Activated CD4-positive, CD25-positive, alpha-beta regulatory T cell treated with anti-CD3 and anti-CD28 coated beads, Interleukin-2, amount 50 U/mL, for 16 hours (primary cell): ENCODE results near the gene SPATA13.
"Not testable (repeated sequence)": the region's sequence is repeated elsewhere in the genome, so short reads cannot be mapped to it uniquely, and the experiment has no call there.

Source experiments
- DNase-seq: peaks from one replicate; pipeline ENCODE4 v3.0.0-alpha.2; 2020; ENCODE audit warnings: low read depth, low spot score

The SPATA13 gene

DNA sequence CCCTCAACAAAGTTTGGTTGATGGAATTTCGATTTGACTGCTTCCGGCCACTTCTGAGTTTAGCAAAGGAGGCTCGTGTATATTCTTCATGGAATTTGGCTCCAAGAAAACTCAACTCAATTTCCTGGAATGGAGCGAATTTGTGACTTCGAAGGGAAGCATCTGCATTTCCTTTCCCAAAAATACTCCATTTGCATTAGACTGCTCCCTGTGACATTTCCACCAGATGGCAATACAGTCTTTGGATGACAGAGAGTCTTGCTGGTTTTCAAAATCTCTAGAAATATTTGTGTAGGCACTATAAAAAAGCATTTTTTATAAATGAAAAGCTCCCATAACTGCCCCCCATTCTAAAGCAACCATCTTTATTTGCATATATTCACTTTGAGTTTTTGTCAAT lies 152.9 kb downstream of the SPATA13 start:
- no peak for DNase-seq

DNA sequence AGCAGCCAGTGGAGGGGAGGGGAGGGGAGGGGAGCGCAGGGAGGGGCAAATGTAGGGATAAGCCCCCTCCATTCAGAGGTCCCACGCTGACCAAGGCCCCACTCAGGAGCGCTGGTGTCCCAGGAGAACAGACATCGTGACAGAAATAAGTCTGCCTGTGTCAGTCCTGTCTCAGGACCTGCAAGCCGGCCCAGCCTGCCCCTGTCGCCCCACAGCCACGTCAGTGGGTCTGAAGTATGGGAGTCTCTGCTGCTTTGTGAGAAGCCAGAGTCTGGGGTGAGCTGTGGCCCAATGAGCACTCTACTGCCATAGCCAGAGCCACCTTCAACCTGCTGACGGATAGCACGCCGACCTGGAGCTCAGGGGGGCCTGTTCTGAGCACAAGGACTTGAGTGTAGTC lies 157.3 kb downstream of the SPATA13 start:
- not testable (repeated sequence) for DNase-seq

DNA sequence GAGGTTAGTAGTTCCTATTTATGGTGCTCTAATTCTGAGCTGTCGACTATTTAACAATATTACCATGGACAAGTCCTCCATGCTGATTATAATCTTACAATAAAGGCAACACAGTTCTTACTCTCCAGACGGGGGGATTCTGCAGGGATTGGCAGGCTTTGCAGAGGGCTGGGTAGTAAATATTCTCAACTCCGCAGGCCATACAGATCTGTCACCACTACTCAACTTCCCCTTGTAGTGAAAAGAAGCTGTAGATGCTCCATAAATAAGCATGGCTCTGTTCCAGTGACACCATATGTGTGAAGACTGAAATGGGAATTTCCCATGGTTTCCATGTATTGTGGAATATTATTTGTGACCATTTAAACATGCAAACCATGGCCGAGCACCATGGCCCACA lies 158.4 kb downstream of the SPATA13 start:
- not testable (repeated sequence) for DNase-seq

DNA sequence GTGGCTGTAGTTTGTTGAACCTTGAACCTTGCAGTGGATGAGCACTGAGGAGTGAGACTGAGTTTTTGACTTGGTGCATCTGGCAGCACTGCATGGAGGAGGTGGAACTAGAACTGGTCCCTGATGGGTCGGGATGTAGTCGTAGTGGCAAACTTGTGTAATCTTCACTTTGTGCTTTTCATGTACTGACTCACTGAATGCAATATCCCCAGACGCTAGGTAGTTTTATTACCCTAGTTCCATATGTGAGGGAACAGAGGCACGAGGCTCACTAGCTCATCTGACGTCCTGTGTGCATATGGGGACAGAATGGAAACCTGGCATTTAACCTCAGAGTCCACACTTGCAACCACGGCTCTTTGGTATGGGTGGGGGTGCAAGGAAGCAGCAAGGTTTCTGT lies 159.1 kb downstream of the SPATA13 start:
- DNase-seq, result not testable (repeated sequence)

DNA sequence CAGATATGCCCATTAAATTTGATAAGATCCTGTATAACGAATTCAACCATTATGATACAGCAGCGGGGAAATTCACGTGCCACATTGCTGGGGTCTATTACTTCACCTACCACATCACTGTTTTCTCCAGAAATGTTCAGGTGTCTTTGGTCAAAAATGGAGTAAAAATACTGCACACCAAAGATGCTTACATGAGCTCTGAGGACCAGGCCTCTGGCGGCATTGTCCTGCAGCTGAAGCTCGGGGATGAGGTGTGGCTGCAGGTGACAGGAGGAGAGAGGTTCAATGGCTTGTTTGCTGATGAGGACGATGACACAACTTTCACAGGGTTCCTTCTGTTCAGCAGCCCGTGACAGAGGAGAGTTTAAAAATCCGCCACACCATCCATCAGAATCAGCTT lies 160.9 kb downstream of the SPATA13 start:
- DNase-seq, result not testable (repeated sequence)

DNA sequence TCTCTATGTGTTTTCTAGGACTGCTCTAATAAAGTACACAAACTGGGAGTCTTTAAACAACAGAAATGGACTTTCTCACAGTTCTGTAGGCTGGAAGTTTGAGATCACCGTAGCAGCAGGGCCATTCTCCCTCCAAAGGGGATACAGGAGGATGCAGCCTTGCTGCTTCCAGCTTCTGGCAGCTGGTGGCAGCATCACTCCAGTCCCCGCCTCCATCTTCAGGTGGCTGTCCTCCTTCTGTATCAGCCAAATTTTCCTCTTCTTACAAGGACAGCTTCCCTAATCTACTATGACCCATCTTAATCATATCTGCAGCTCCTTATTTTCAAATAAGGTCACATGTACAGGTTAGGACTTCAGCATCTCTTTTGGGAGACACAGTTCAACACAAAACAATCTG lies 161.9 kb downstream of the SPATA13 start:
- not testable (repeated sequence) for DNase-seq

DNA sequence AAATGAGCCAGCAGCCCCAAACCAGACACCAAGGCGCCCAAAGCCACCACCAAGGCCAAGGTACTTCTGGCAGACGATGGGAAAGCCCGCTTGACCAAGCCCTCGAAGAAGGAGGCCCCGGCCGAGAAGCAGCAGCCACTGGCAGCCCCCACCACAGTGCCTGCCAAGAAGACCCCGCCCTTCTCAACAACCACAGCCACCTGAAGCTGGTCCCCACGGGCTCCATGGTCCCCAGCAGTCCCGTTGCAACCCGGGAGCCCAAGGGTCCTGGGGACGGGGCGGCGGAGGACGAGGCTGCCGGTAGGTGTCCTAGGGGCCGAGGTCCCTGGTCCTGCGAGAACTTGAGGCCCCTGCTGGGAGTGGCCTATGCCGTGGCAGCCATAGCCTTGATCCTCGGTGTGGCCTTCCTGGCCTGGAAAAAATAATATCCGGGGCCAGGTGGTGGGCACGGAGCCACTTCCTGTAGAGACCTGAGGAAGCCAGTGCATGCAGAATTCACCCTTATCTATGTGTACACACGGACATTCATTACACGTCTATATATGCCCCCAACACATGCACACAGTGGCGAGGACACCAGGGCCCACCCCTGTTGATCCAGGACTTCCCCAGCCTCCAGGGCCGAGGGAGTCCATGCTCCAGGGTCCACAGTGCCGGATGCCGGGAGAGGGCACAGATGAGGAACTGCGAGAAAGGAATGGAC lies 162.7 kb downstream of the SPATA13 start:
- no peak for DNase-seq

DNA sequence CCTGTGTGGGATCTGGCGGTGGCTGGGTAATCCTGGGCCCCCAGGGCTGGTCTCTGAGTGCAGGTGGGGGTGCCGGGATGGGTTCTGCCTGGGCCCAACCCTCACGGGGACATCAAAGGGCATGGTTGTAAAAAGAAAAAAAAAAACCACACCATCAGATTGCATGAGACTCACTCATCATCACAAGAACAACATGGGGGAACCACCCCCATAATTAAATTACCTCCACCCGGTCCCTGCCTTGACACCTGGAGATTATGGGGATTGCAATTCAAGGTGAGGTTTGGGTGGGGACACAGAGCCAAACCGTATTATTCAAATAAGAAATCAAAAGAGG lies 163.2 kb downstream of the SPATA13 start:
- no peak for DNase-seq

DNA sequence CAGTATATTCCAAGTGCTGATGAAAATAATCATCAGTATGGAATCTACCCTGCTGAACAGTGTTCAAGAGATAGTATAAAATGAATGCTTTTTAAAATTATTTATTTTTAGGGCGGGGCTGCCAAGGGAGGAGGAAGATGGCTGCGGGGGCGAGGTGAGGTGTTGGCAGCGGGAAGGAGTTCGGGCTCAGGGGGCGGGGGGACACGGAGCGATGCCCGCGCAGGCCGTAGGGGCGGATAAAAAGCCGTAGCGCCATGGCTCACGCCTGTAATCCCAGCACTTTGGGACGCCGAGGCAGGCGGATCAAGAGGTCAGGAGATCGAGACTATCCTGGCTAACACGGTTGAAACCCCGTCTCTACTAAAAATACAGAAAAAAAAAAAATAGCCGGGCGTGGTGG lies 167.1 kb downstream of the SPATA13 start:
- not testable (repeated sequence) for DNase-seq

DNA sequence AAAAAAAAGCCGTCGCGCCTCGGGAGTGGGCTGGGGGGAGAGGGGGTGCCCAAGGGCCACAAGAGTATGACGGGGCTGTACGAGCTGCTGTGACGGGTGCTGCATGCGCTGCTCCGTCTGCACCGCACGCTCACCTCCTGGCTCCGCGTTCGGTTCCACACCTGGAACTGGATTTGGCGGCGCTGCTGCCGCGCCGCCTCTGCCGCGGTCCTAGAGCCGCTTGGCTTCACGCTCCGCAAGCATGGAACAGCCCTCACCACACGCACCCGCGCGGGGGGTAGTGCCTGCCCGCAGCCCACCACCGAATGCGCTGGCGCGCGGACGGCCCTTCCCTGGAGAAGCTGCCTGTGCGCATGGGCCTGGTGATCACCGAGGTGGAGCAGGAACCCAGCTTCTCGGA lies 167.6 kb downstream of the SPATA13 start:
- no peak for DNase-seq

DNA sequence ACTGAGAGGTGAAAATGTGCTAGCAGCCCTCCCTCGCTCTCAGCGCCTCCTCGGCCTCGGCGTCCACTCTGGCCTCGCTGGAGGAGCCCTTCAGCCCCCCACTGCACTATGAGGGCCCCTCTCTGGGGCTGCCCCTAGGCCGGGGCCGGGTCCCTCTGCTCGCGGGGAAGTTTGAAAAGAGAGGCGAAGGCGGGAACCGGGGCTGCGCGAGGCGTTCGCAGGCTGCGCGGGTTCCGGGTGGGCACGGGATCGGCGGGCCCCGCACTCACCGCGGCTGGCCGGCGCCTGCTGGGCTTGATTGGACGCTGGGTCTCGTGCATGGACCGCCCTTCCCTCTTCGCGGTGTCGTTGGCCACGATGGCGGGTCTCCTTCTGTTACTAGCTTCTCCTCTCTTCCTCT lies 178.2 kb downstream of the SPATA13 start:
- DNase-seq, result no peak

DNA sequence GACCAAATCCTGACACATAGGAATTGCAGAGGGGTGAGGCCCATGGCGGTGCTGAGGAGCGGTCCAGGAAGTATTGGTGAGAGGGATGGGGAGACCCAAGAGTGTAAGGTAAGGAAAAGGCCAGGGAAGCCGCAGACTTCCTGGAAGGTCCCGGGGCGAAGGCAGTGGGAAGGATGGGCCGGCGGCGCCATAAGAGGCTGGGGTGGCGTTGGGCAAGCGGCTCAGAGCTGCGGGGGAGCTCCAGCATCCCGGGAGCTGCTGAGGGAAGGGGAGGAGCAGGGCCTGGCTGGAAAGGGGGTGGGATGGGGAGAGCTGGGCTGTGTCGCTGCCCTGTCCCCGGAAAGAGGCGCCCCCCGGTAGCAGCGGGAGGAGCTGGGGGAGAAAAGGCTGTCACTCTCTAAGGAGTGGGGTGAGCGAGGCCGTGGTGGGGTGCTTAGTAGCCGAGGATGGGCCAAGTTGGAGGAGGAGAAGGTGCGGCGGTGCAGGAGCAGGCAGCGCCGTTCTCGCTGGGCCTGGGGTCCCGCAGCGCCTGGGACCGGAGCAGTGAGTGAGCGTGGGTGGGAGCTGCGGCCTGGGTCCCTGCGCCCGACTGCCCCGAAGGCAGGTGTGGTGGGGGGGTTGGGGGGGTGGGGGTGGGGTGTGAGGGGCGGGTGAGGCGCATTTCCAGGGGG lies 179.6 kb downstream of the SPATA13 start:
- DNase-seq, result no peak

DNA sequence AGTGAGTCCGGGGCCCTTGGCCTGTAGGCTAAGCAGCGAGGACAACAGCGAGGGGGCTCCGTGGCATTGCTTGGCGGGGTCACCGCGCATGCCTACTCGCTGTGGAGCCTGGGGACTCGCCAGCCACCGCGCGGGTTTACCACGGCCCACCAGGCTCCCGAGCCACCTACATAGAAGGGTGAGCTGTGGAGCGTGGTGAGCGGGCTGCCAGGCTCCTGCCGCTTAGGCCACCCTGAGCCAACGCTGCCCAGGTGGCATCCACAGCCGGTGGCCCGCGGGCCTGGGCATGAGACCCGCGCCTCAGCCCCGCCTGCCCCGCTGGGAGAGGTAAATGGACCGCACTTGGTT lies 180.1 kb downstream of the SPATA13 start:
- no peak for DNase-seq

DNA sequence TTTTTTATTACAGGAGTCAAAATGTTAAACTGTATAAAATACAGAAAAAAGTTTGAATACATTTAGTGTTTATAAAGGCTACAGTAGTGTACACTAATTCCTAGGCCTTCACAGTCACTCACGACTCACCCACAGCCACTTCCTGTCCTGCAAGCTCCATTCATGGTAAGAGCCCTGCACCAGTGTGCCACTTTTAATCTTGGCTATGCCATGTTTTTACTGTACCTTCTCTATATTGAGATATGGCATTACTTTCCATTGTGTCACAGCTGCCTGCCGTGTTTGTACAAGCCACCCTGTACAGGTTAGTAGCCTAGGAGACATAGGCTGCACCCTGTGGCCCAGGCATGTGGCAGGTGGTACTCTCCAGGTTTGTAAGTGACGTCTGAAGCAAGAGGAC lies 180.9 kb downstream of the SPATA13 start:
- no peak for DNase-seq

DNA sequence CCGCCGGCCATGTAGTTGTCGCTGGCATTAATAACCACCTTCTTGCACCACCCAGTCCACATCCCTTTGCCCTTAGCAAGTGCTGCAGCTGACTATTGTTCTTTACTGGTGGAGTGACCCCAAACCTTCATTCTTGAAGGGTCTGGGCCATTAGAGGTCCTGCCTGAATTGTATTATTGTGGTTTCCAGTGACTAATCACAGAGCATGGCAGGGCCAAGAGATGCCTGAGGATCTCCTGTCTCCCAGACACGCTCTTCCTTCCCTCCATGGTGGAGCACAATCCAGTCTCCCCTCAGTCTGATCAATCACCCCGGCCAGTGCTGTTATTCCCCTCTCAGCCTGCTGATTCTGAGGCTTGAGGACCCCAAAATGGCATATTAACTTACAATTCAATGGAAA lies 187.9 kb downstream of the SPATA13 start:
- no peak for DNase-seq

DNA sequence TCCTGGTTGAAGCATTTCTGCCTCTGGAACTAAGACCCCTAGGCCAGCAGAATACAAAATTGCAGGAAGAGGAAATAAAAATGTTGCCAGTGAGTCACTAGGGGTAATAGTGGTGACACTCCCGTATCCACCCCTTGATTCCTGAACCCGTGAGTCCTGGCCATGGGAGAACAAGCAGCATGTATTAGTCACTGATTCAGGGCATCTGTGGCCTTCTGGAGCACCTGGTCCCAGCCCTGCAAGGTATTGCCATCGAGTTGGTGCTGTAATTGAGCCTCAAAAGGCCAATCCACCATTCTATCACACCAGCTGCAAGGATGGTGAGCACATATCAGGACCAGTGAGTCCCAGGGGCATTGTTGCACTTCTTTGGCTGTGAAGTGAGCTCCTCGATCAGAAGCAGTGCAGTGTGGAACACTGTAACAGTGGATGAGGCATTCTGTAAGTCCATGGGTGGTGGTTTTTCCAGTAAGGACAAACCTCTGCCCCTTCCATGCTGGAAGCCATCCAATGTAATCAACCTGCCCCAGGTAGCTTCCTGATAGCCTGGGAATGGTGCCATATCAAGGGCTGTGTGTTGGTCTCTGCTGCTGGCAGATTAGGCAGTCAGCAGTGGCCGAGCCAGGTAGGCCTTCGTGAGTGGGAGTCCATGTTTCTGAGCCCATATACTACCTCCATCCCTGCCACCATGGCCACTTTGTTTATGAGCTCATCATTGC lies 188.4 kb downstream of the SPATA13 start:
- DNase-seq, result no peak

DNA sequence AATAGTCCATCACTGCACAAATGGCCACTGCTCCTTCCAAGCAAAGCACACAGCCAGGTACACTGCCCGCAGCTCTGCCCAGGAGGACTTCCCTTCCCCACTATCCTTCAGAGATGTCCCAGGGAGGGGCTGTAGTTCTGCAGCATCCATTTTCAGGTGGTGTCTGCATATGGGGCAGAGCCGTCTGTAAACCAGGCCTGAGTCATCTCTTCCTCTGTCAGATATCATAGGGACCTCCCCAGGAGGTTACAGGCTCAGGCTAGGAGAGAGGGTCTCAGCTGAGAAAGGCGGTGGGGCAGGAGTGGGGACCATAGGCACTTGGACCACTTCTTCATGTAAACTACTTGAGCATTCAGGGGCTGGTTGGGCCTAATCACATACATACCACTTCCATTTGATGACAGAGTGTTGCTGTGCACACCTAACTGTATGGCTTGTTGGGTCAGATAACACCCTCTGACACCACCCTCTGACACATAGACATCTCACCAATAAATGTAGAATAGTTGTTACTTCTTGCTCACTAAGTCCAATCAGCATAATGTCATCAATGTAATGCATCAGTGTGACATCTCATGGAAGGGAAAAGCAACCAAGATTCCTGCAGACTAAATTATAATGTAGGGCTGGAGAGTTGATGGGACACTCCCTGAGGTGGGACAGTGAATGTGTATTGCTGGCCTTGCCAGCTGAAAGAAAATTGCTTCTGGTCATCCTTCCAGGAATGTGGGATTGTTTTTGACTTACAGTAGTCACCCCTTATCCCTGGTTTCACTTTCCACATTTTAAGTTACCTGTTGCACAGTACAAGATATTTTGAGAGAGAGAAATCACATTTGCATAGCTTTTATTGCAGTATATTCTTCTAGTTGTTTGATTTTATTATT lies 189.5 kb downstream of the SPATA13 start:
- DNase-seq, result not testable (repeated sequence)

DNA sequence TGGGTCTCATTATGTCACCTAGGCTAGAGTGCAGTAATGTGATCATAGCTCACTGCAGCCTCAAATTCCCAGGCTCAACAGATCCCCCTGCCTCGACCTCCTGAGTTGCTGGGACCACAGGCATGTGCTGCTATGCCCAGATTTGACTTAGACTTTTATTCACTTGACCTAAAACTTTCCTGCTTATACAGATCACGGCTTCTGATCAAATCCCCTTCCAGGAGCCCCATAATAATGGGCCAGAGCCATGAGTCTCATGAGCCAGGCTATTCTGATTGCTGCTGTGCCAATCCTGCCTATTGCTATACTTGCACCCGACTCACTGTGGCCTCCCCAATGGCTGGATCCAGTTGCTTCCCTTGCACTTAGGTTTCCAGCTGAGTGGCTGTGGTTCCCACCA lies 190.9 kb downstream of the SPATA13 start:
- no peak for DNase-seq

DNA sequence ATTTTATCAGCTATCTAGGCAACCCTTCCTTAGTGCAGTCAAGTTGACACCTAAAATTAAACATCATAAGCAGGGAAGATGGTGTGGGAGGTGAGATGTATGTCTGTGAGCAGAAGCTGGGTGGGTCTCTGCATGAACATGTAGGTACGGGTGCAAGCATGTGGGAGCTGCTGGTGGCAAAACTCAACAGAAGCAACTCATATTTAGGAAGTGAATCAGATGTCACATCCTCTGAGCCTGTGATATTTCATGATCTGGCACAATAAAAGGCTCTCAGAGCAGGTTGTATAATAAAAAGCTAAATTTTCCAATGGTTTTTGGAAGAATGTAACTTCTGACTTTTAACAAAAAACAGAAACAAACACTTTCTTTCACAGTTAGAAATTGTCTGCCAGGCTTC lies 193.2 kb downstream of the SPATA13 start:
- no peak for DNase-seq

DNA sequence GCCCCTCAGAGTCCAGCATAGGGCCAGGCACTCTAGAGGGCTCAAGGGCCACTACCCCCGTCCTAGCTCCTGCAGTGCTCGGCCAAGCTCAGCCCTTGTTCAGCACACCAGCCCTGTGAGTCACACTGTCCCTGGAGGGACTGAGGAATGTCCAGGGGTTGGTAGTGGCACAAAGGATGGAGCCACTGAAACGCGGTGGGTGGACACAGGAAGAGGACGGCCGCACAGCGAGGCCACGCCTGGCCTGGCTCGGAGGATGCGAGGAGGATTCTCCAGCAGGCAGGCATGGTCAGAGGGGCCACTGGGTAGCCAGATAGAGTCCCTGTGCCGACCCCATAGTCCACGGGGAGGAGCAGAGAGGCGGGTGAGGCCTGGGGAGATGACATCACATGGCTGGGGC lies 194.6 kb downstream of the SPATA13 start:
- DNase-seq, result no peak

DNA sequence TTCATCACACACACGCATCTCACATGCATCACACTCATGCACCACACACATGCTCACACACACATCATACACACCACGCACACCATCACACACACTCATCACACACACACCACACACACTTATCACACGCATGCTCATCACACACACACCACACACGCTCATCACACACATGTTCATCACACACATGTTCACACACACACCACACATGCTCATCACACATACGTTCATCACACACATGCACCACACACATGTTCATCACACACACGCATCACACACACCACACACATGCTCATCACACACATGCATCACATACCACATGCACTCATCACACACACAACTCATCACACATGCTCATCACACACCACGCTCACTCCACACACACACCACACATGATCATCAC lies 195.8 kb downstream of the SPATA13 start:
- DNase-seq, result no peak
